CD1c-positive myeloid dendritic cell (primary cell): ENCODE measurements around the gene KIF4B.
"Not testable (repeated sequence)": the region's sequence is repeated elsewhere in the genome, so short reads cannot be mapped to it uniquely, and the experiment has no call there.

Experiments
- DNase-seq: peaks from one replicate; pipeline ENCODE4 v3.0.0-alpha.2; 2016; ENCODE audit errors: extremely low spot score

Gene KIF4B

GRCh38 chr5:155013526-155013925 is at the start of gene KIF4B:
TSS of gene KIF4B (plus strand) at chr5:155013755. CDS start at chr5:155013860, 105 bp downstream.
- no peak for DNase-seq

- no peak for DNase-seq
These were observed 47.3 kb upstream of the KIF4B start for GRCh38 chr5:154966081-154966841.

GRCh38 chr5:154966874-154967273 is 46.7 kb upstream of the KIF4B start:
- no peak for DNase-seq

- DNase-seq = peak; percentile 21
These were observed 46.0 kb upstream of the KIF4B start for GRCh38 chr5:154967421-154968024.

- no peak for DNase-seq
These were observed 44.6 kb upstream of the KIF4B start for GRCh38 chr5:154968953-154969352.

GRCh38 chr5:154970759-154971158 is 42.8 kb upstream of the KIF4B start:
- peak; percentile 34 for DNase-seq

GRCh38 chr5:154971501-154971900 is 42.1 kb upstream of the KIF4B start:
- no peak for DNase-seq

- peak; percentile 16 for DNase-seq
These were observed 41.0 kb upstream of the KIF4B start for GRCh38 chr5:154972476-154973080.

- DNase-seq = not testable (repeated sequence)
These were observed 37.5 kb upstream of the KIF4B start for GRCh38 chr5:154976082-154976481.

- DNase-seq = peak; percentile 44
These were observed 36.1 kb upstream of the KIF4B start for GRCh38 chr5:154977409-154977808.

- not testable (repeated sequence) for DNase-seq
These were observed 35.3 kb upstream of the KIF4B start for GRCh38 chr5:154978294-154978693.

GRCh38 chr5:154984946-154985516 is 28.5 kb upstream of the KIF4B start:
- DNase-seq = no peak

- DNase-seq = no peak
These were observed 27.4 kb upstream of the KIF4B start for GRCh38 chr5:154986151-154986550.

GRCh38 chr5:154989626-154990025 is 23.9 kb upstream of the KIF4B start:
- no peak for DNase-seq

GRCh38 chr5:154993461-154993860 is 20.1 kb upstream of the KIF4B start:
- DNase-seq = no peak

GRCh38 chr5:154995679-154996078 is 17.9 kb upstream of the KIF4B start:
- no peak for DNase-seq

GRCh38 chr5:154997746-154998145 is 15.8 kb upstream of the KIF4B start:
- no peak for DNase-seq

- no peak for DNase-seq
These were observed 13.7 kb upstream of the KIF4B start for GRCh38 chr5:154999865-155000264.

GRCh38 chr5:155001523-155001922 is 12.0 kb upstream of the KIF4B start:
- no peak for DNase-seq

- not testable (repeated sequence) for DNase-seq
These were observed 10.8 kb upstream of the KIF4B start for GRCh38 chr5:155002722-155003121.

- DNase-seq = peak; percentile 24
These were observed 9.3 kb upstream of the KIF4B start for GRCh38 chr5:155004138-155004744.

- DNase-seq = not testable (repeated sequence)
These were observed 7.3 kb upstream of the KIF4B start for GRCh38 chr5:155006265-155006664.
